Activated naive CD4-positive, alpha-beta T cell treated with anti-CD3 and anti-CD28 coated beads for 36 hours (primary cell): Measurements from ENCODE around the gene PAPSS1. TPM values are rescaled to one million over a fixed set of nuclear protein-coding genes. Genes with fewer than 3 reads are reported as not detected.

Source experiments
- CTCF ChIA-PET: fragments of 350-600 bp; sonication (Branson Sonifier 250); formaldehyde crosslinking; loops from one replicate; lab custom pipeline; 2021; ENCODE audit warnings: antibody characterized with exemption; lab: Charles Lee
- DNase-seq: peaks from one replicate; pipeline ENCODE4 v3.0.0-alpha.2; 2020
- H3K27ac Mint-ChIP-seq: one replicate; pipeline ENCODE4 v1.8.0; 2021; ENCODE audit warnings: mild to moderate bottlenecking, mixed read lengths
- H3K27me3 Mint-ChIP-seq: one replicate; pipeline ENCODE4 v1.8.0; 2021; ENCODE audit warnings: low read depth, mixed read lengths
- H3K36me3 Mint-ChIP-seq: one replicate; pipeline ENCODE4 v1.8.0; 2021; ENCODE audit warnings: low read depth, mixed read lengths
- H3K4me1 Mint-ChIP-seq: one replicate; pipeline ENCODE4 v1.8.0; 2021; ENCODE audit warnings: low read depth, mixed read lengths
- H3K4me3 Mint-ChIP-seq: one replicate; pipeline ENCODE4 v1.8.0; 2021; ENCODE audit warnings: mild to moderate bottlenecking, moderate library complexity, mixed read lengths
- H3K9me3 Mint-ChIP-seq: one replicate; pipeline ENCODE4 v1.8.0; 2021; ENCODE audit warnings: mixed read lengths
- intact Hi-C: fragments of 100-400 bp; cut with micrococcal nuclease; formaldehyde crosslinking; loops from one replicate; pipeline ENCODE4 v1.15.1; 2023
- total RNA-seq, 2 experiments: library from RNA; stranded (reverse); gene quantifications; one replicate each; pipeline ENCODE4 v1.2.3, GENCODE V29; 2021

The PAPSS1 gene
- total RNA-seq, 2 experiments from 2014 or later = 28.7 to 29.1 TPM

GRCh38 chr4:107600983-107601382, 119.1 kb downstream of the PAPSS1 start:
- H3K27me3 Mint-ChIP-seq = no peaks in the 10 kb centered on the region
- CTCF ChIA-PET = no interaction called here
- H3K4me3 Mint-ChIP-seq = no peak overlapping the region

DNA sequence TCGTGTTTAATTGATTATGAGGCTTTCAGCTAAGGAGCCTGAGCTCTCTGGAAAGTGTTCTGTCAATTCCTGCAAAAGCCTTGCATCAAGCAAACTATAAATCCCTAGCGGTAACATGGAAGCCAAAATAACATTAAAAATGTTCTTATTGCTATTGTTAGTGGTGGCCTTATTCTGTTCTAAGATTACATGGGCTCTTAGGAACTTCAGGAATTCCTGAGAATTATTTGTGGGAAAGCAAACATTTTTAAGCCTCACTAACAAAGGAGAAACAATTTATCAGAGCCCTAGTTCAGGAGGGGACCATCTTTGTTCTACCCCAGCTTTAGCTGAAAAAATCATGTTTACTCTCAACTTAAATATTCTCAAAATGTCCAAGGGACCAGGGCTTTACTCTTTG, 119.6 kb downstream of the PAPSS1 start:
- no peak overlapping the region for H3K27ac Mint-ChIP-seq
- H3K36me3 Mint-ChIP-seq = peaks cover 1% of the 10 kb centered on the region
- intact Hi-C loops = no loop called here
- H3K27me3 Mint-ChIP-seq = no peaks in the 10 kb centered on the region
- no peaks in the 10 kb centered on the region for H3K4me1 Mint-ChIP-seq
- H3K9me3 Mint-ChIP-seq = no peaks in the 10 kb centered on the region
- DNase-seq = no peak
- H3K4me3 Mint-ChIP-seq = no peak overlapping the region
- CTCF ChIA-PET = no interaction called here

More at GRCh38 chr4:107600983-107601382, 119.1 kb downstream of the PAPSS1 start:
- Mint-ChIP-seq H3K36me3 (peaks cover 1% of the 10 kb centered on the region), H3K9me3 (no peaks in the 10 kb centered on the region), H3K27ac (no peak overlapping the region), H3K4me1 (no peaks in the 10 kb centered on the region)
- intact Hi-C loops = no loop called here
- no peak for DNase-seq

DNA sequence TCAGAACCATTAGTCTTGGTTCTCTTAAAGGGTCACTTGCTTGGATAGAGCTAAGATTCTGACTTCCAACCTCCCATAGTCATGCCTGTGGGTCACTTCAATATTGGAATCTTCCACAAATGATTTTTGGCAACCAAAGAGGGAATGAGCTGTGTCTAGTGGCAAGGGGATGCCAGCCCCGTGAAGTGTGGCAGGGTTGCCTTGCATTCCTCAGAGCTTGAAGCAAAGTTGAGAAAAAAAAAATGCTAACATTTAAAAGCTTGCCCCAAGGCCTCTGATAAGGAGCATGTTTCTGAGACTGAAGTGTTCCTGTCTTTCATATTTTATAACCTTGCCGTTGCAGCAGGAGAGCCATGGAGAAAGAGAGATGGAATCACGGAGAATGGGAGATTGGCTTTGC, 120.2 kb downstream of the PAPSS1 start:
- no peak overlapping the region for H3K4me3 Mint-ChIP-seq
- DNase-seq = no peak
- intact Hi-C loops = loop anchor here (5.0 kb wide), 1 partner anchor 137 kb away; no protein-coding TSS in a partner anchor
- H3K9me3 Mint-ChIP-seq = no peaks in the 10 kb centered on the region
- no peak overlapping the region for H3K27ac Mint-ChIP-seq
- H3K36me3 Mint-ChIP-seq = peaks cover 1% of the 10 kb centered on the region
- H3K27me3 Mint-ChIP-seq = no peaks in the 10 kb centered on the region
- H3K4me1 Mint-ChIP-seq = no peaks in the 10 kb centered on the region
- CTCF ChIA-PET = interaction anchor here (0.7 kb wide), 1 partner anchor 9 kb away, joined by 3 read pairs; no protein-coding TSS in a partner anchor

GRCh38 chr4:107593230-107593629, 126.8 kb downstream of the PAPSS1 start:
- Mint-ChIP-seq H3K4me1 (no peaks in the 10 kb centered on the region), H3K27me3 (peaks cover 10% of the 10 kb centered on the region), H3K36me3 (peaks cover 1% of the 10 kb centered on the region), H3K9me3 (peaks cover 13% of the 10 kb centered on the region), H3K27ac (no peak overlapping the region), H3K4me3 (no peak overlapping the region)
- CTCF ChIA-PET = no interaction called here
- no peak for DNase-seq
- intact Hi-C loops = no loop called here

DNA sequence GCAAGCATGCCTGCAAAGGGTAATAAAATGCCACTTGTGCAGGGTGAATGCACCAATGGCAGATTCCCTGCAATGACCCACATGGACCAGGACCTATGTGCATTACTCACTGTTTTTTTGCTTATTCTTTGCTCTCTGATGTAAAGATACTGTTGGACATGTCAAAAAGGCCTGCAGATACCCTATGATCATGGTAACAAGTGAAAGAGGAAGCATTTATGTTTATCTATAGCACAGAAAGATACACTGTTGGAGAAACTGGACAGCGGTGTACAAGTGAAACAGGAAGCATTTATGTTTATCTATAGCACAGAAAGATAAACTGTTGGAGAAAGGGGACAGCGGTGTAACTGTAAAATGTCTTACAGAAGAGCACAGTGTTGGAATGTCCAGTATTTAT, 127.5 kb downstream of the PAPSS1 start:
- intact Hi-C loops = no loop called here
- CTCF ChIA-PET = no interaction called here
- Mint-ChIP-seq H3K36me3 (peaks cover 1% of the 10 kb centered on the region), H3K4me3 (no peak overlapping the region), H3K4me1 (no peaks in the 10 kb centered on the region), H3K9me3 (peaks cover 13% of the 10 kb centered on the region), H3K27me3 (peaks cover 10% of the 10 kb centered on the region), H3K27ac (no peak overlapping the region)
- no peak for DNase-seq

DNA sequence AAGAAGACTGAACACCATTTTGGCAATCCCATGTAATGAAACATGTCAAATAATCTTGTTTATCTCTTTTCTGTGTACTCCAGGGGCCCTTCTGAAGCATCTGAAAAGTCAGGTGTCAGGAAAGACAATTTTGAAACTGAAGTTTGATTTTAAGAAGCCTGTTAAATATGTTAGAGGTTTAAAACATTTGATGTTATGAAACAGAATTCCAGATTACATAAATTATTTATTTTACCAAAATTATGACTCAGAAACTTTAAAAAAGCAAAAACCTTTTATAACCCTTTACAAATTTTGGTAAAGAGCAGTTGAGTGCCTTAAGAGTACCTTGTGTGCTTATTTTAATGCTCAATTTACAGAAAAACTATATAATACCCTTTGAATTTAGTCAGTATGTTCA, 130.8 kb downstream of the PAPSS1 start:
- no peaks in the 10 kb centered on the region for H3K36me3 Mint-ChIP-seq
- intact Hi-C loops = no loop called here
- H3K9me3 Mint-ChIP-seq = peaks cover 16% of the 10 kb centered on the region
- no peak overlapping the region for H3K4me3 Mint-ChIP-seq
- CTCF ChIA-PET = no interaction called here
- no peak overlapping the region for H3K27ac Mint-ChIP-seq
- H3K27me3 Mint-ChIP-seq = peaks cover 10% of the 10 kb centered on the region
- no peaks in the 10 kb centered on the region for H3K4me1 Mint-ChIP-seq
- DNase-seq = no peak

GRCh38 chr4:107586371-107586770, 133.7 kb downstream of the PAPSS1 start:
- H3K4me3 Mint-ChIP-seq = no peak overlapping the region
- no peaks in the 10 kb centered on the region for H3K4me1 Mint-ChIP-seq
- intact Hi-C loops = no loop called here
- CTCF ChIA-PET = no interaction called here
- H3K27ac Mint-ChIP-seq = no peak overlapping the region
- H3K36me3 Mint-ChIP-seq = no peaks in the 10 kb centered on the region
- no peak for DNase-seq
- peaks cover 21% of the 10 kb centered on the region for H3K9me3 Mint-ChIP-seq
- H3K27me3 Mint-ChIP-seq = peaks cover 4% of the 10 kb centered on the region

DNA sequence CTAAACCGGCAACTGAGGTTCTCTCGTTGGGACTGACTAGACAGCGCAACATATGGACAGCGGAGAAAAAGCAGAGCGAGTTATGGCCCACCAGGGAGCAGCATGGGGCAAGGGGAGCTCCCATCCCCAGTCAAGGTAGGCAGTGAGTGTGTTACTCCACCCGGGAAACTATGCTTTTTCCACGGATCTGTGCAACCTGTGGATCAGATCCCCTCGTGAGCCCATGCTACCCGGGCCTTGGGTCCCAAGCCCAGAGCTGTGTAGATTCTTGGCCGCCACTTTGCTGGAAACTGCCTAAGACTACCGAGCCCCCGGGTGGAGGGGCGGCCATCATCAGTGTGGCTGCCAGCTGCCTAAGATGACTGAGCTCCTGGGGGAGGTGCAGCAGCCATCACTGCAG, 140.9 kb downstream of the PAPSS1 start:
- no peaks in the 10 kb centered on the region for H3K4me1 Mint-ChIP-seq
- no peak for DNase-seq
- no peaks in the 10 kb centered on the region for H3K36me3 Mint-ChIP-seq
- H3K4me3 Mint-ChIP-seq = no peak overlapping the region
- H3K27me3 Mint-ChIP-seq = peaks cover 16% of the 10 kb centered on the region
- CTCF ChIA-PET = no interaction called here
- no peak overlapping the region for H3K27ac Mint-ChIP-seq
- peaks cover 9% of the 10 kb centered on the region for H3K9me3 Mint-ChIP-seq
- intact Hi-C loops = no loop called here

GRCh38 chr4:107578321-107578720, 141.7 kb downstream of the PAPSS1 start:
- no peak overlapping the region for H3K4me3 Mint-ChIP-seq
- CTCF ChIA-PET = no interaction called here
- DNase-seq = no peak
- peaks cover 16% of the 10 kb centered on the region for H3K27me3 Mint-ChIP-seq
- H3K9me3 Mint-ChIP-seq = peaks cover 9% of the 10 kb centered on the region
- H3K4me1 Mint-ChIP-seq = no peaks in the 10 kb centered on the region
- intact Hi-C loops = no loop called here
- no peaks in the 10 kb centered on the region for H3K36me3 Mint-ChIP-seq
- H3K27ac Mint-ChIP-seq = no peak overlapping the region

DNA sequence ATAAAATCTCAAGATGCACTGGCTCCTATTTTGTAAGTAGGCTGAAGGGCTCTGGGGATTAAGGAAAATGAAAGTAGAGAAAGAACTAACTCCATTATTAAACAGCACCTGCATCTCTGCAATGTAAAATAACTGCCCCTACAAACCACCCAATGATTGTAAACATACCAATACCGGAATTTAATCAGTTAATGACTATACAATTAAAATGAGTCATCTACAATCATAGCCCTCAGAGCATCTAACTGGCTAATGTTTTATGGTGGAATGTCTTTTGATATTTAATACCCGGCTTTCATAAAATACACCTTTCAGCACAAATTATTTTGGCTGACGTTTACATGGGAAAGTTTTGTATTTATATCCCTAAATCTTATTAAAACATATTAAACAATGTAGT, 142.3 kb downstream of the PAPSS1 start:
- H3K36me3 Mint-ChIP-seq = no peaks in the 10 kb centered on the region
- H3K4me3 Mint-ChIP-seq = no peak overlapping the region
- H3K27me3 Mint-ChIP-seq = peaks cover 16% of the 10 kb centered on the region
- H3K27ac Mint-ChIP-seq = no peak overlapping the region
- H3K4me1 Mint-ChIP-seq = no peaks in the 10 kb centered on the region
- CTCF ChIA-PET = no interaction called here
- H3K9me3 Mint-ChIP-seq = peaks cover 9% of the 10 kb centered on the region
- intact Hi-C loops = no loop called here
- DNase-seq = no peak

GRCh38 chr4:107575243-107575642, 144.8 kb downstream of the PAPSS1 start:
- H3K27ac Mint-ChIP-seq = no peak overlapping the region
- CTCF ChIA-PET = no interaction called here
- no peaks in the 10 kb centered on the region for H3K36me3 Mint-ChIP-seq
- DNase-seq = no peak
- H3K4me1 Mint-ChIP-seq = no peaks in the 10 kb centered on the region
- no peaks in the 10 kb centered on the region for H3K9me3 Mint-ChIP-seq
- H3K27me3 Mint-ChIP-seq = peaks cover 12% of the 10 kb centered on the region
- H3K4me3 Mint-ChIP-seq = no peak overlapping the region
- intact Hi-C loops = no loop called here

DNA sequence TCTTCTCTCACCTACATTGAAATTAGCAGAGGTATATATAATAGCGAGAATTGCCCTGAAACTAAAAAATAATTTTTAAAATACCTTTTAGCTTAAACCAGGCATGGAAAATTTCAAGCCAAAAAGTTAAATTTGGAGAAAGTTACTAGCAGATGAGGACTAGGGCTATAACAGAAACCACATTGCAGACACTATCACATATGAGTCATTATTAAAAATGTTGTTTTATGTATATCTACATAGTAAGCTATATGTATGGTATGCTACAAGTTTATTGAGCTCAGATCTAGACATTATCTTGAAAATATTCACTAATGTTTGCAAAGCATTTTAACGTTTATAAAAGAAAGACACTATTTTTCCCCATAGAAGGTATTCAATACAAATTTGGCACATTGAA, 147.8 kb downstream of the PAPSS1 start:
- Mint-ChIP-seq H3K27me3 (peaks cover 3% of the 10 kb centered on the region), H3K9me3 (peaks cover 2% of the 10 kb centered on the region), H3K4me3 (no peak overlapping the region), H3K4me1 (no peaks in the 10 kb centered on the region), H3K27ac (no peak overlapping the region), H3K36me3 (no peaks in the 10 kb centered on the region)
- intact Hi-C loops = no loop called here
- no peak for DNase-seq
- CTCF ChIA-PET = no interaction called here

GRCh38 chr4:107570952-107571351, 149.1 kb downstream of the PAPSS1 start:
- CTCF ChIA-PET = no interaction called here
- peaks cover 4% of the 10 kb centered on the region for H3K9me3 Mint-ChIP-seq
- DNase-seq = no peak
- H3K27ac Mint-ChIP-seq = no peak overlapping the region
- intact Hi-C loops = no loop called here
- H3K36me3 Mint-ChIP-seq = no peaks in the 10 kb centered on the region
- peaks cover 3% of the 10 kb centered on the region for H3K27me3 Mint-ChIP-seq
- no peak overlapping the region for H3K4me3 Mint-ChIP-seq
- H3K4me1 Mint-ChIP-seq = no peaks in the 10 kb centered on the region
